Natural killer cell (primary cell): Measurements from ENCODE around the gene TNFAIP2. TPM values are rescaled to one million over a fixed set of nuclear protein-coding genes. Genes with fewer than 3 reads are reported as not detected.

Experiments
- ATAC-seq, 3 donors: fragments of 150-1000 bp in 2 of 3; fragments of 200-7000 bp in 1 of 3; cut with Tn5 transposase; 1 replicate in 1 of 3; 2 replicates in 2 of 3; pipeline ENCODE4 v1.10.0; 2021; ENCODE audit warnings: mild to moderate bottlenecking in 2 of 3, moderate library complexity in 2 of 3
- DNase-seq, 2 donors: peaks; one replicate each; pipeline versions ENCODE4 v3.0.0 to v3.0.0-alpha.2; 2013 to 2021; ENCODE audit warnings: mixed read lengths in 1 of 2
- H3K27ac ChIP-seq: one replicate; pipeline ENCODE4 v1.5.1; 2013; ENCODE audit warnings: mild to moderate bottlenecking, low read length
- H3K27me3 ChIP-seq: one replicate; pipeline ENCODE4 v1.6.1; 2013; ENCODE audit warnings: low read length; ENCODE audit not compliant: control insufficient read depth, insufficient read depth
- H3K36me3 ChIP-seq: one replicate; pipeline ENCODE4 v1.6.1; 2013; ENCODE audit warnings: low read length; ENCODE audit not compliant: control insufficient read depth, insufficient read depth
- H3K4me1 ChIP-seq: one replicate; pipeline ENCODE4 v1.6.1; 2013; ENCODE audit warnings: low read length; ENCODE audit not compliant: control insufficient read depth, insufficient read depth
- H3K4me3 ChIP-seq: one replicate; pipeline ENCODE4 v1.5.1; 2013; ENCODE audit warnings: low read length
- H3K9me3 ChIP-seq: one replicate; pipeline ENCODE4 v1.6.1; 2013; ENCODE audit warnings: low read length; ENCODE audit not compliant: control insufficient read depth, insufficient read depth
- H3K27ac Mint-ChIP-seq, 2 donors: one replicate each; pipeline ENCODE4 v1.8.0; 2022; ENCODE audit warnings: mild to moderate bottlenecking in 2 of 2, mixed read lengths in 2 of 2, moderate library complexity in 1 of 2
- H3K27me3 Mint-ChIP-seq, 2 donors: one replicate each; pipeline ENCODE4 v1.8.0; 2022; ENCODE audit warnings: low read depth in 2 of 2, mixed read lengths in 2 of 2
- H3K36me3 Mint-ChIP-seq: one replicate; pipeline ENCODE4 v1.8.0; 2022; ENCODE audit warnings: mixed read lengths
- H3K4me1 Mint-ChIP-seq, 2 donors: one replicate each; pipeline ENCODE4 v1.8.0; 2022; ENCODE audit warnings: mixed read lengths in 2 of 2
- H3K4me3 Mint-ChIP-seq: one replicate; pipeline ENCODE4 v1.8.0; 2022; ENCODE audit warnings: mild to moderate bottlenecking, moderate library complexity, mixed read lengths
- H3K9me3 Mint-ChIP-seq, 2 donors: one replicate each; pipeline ENCODE4 v1.8.0; 2022; ENCODE audit warnings: mixed read lengths in 2 of 2
- WGBS: methylation state at CpG from one replicate; pipeline ENCODE4 v1.1.7; 2013; ENCODE audit warnings: missing lambda C conversion rate; ENCODE audit not compliant: insufficient coverage; 5-methylcytosine and 5-hydroxymethylcytosine counted together
- intact Hi-C: fragments of 100-400 bp; cut with micrococcal nuclease; formaldehyde crosslinking; loops from one replicate; pipeline ENCODE4 v1.14.2; 2022
- total RNA-seq, 4 donors: library from RNA; stranded (reverse); fragments of 120-200 nt in 1 of 4; gene quantifications; one replicate each; pipeline versions ENCODE4 v1.2.3 to v1.2.4, GENCODE V29; 2013 to 2022
- TF ChIP-seq, protein P1 (sequence below): fragments of 200-600 bp; IDR thresholded peaks from one replicate; pipeline ENCODE4 v1.8.0; 2022; ENCODE audit warnings: antibody characterized with exemption

The TNFAIP2 gene
- total RNA-seq, 3 donors from 2014 or later (not counting 1 experiment from before 2014, with no cell fraction given) = 14.2 to 89.8 (median 50.1) TPM

- intact Hi-C loops = no loop called here
- no peaks in the 10 kb centered on the region for H3K9me3 Mint-ChIP-seq
- H3K36me3 ChIP-seq = no peaks in the 10 kb centered on the region
- DNase-seq (no peak), ATAC-seq (no peak)
- peaks cover 0 to 4% of the 10 kb centered on the region in 2 donors for H3K4me1 Mint-ChIP-seq
- H3K4me3 Mint-ChIP-seq = no peak overlapping the region
- H3K36me3 Mint-ChIP-seq = no peaks in the 10 kb centered on the region
- H3K27me3 Mint-ChIP-seq = peaks cover 4 to 12% of the 10 kb centered on the region in 2 donors
- H3K27me3 ChIP-seq = no peaks in the 10 kb centered on the region
- H3K27ac Mint-ChIP-seq = no peak overlapping the region
- H3K4me1 ChIP-seq = no peaks in the 10 kb centered on the region
- no peak overlapping the region for H3K4me3 ChIP-seq
- 93% methylated on average over 14 of the region's 14 CpGs for WGBS
- H3K27ac ChIP-seq = no peak overlapping the region
- TF ChIP-seq, protein P1, sequence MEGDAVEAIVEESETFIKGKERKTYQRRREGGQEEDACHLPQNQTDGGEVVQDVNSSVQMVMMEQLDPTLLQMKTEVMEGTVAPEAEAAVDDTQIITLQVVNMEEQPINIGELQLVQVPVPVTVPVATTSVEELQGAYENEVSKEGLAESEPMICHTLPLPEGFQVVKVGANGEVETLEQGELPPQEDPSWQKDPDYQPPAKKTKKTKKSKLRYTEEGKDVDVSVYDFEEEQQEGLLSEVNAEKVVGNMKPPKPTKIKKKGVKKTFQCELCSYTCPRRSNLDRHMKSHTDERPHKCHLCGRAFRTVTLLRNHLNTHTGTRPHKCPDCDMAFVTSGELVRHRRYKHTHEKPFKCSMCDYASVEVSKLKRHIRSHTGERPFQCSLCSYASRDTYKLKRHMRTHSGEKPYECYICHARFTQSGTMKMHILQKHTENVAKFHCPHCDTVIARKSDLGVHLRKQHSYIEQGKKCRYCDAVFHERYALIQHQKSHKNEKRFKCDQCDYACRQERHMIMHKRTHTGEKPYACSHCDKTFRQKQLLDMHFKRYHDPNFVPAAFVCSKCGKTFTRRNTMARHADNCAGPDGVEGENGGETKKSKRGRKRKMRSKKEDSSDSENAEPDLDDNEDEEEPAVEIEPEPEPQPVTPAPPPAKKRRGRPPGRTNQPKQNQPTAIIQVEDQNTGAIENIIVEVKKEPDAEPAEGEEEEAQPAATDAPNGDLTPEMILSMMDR = no peak
- no peaks in the 10 kb centered on the region for H3K9me3 ChIP-seq
Observed at GRCh38 chr14:103134919-103135318, 11.7 kb downstream of the TNFAIP2 start.

GRCh38 chr14:103135333-103136260, 12.3 kb downstream of the TNFAIP2 start:
- H3K4me3 Mint-ChIP-seq = no peak overlapping the region
- peaks cover 2 to 8% of the 10 kb centered on the region in 2 donors for H3K4me1 Mint-ChIP-seq
- H3K9me3 Mint-ChIP-seq = no peaks in the 10 kb centered on the region
- WGBS = 90% methylated on average over 26 of the region's 26 CpGs
- Histone ChIP-seq H3K9me3 (no peaks in the 10 kb centered on the region), H3K4me3 (no peak overlapping the region), H3K27me3 (no peaks in the 10 kb centered on the region), H3K36me3 (no peaks in the 10 kb centered on the region), H3K27ac (no peak overlapping the region), H3K4me1 (peaks cover under 1% of the 10 kb centered on the region)
- H3K27me3 Mint-ChIP-seq = peaks cover 11 to 12% of the 10 kb centered on the region in 2 donors
- intact Hi-C loops = no loop called here
- H3K36me3 Mint-ChIP-seq = no peaks in the 10 kb centered on the region
- TF ChIP-seq, protein P1 = no peak
- ATAC-seq = no peak
- no peak overlapping the region for H3K27ac Mint-ChIP-seq
- no peak for DNase-seq

DNA sequence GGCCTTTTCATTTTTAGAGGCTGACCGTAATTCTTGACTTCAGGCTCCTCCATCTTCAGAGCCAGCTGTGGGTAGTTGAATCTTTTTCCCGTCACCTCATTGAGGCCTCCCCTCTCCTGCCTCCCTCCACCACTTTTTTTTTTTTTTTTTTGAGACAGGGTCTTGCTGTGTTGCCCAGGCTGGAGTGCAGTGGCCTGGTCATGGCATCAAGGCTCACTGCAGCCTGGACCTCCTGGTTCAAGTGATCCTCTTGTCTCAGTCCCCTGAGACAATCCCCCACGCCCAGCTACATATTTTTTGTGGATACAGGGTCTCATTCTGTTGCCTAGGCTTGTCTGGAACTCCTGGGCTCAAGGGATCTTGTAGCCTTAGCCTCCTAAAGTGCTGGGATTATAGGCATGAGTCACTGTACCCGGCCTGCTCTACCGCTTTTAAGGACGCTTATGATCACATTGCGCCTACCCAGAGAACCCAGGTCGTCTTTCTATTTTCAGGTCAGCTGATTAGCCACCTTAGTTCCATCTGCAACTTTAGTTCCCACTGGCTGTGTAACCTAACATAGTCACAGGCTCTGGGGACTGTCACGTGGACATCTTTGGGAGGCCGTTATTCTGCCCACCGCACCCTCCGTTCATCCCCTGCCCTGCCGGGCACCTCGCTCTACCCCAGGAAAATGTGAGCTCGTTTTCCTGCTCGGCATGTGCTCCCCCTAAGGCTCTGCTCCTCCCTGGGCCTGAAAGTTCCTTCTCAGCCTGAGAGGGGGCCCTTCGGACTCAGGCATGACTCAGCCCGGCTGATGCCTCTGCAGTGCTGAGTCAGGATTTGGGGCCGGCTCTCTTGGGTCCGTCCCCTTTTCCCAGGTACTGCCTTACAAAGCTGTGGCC, 13.4 kb downstream of the TNFAIP2 start:
- Mint-ChIP-seq H3K36me3 (no peaks in the 10 kb centered on the region), H3K4me3 (no peak overlapping the region), H3K27me3 (peaks cover 15 to 16% of the 10 kb centered on the region in 2 donors), H3K4me1 (peaks cover 12 to 15% of the 10 kb centered on the region in 2 donors), H3K9me3 (no peaks in the 10 kb centered on the region), H3K27ac (peak overlapping the region in 1 of 2 donors; percentile 54)
- no peaks in the 10 kb centered on the region for H3K36me3 ChIP-seq
- intact Hi-C loops = no loop called here
- H3K4me3 ChIP-seq = no peak overlapping the region
- TF ChIP-seq, protein P1 = no peak
- no peak for DNase-seq
- ATAC-seq = peak in 2 of 3 donors; percentile 28 to 44
- WGBS = 60% methylated on average over 19 of the region's 20 CpGs
- no peaks in the 10 kb centered on the region for H3K27me3 ChIP-seq
- no peak overlapping the region for H3K27ac ChIP-seq
- H3K4me1 ChIP-seq = peaks cover 9% of the 10 kb centered on the region
- H3K9me3 ChIP-seq = no peaks in the 10 kb centered on the region
